ENCODE measurements around the gene DCBLD2.

The DCBLD2 gene

GRCh38 chr3:98856724-98857123 lies 44.8 kb downstream of the DCBLD2 start:
- Histone ChIP-seq H3K4me3 (replicated peaks; ENCODE audit: low read depth, low read length) (no peak overlapping the region), H3K36me3 (ENCODE audit: control insufficient read depth, insufficient read depth, low read length) (no peaks in the 10 kb centered on the region), H3K27me3 (replicated peaks; ENCODE audit: control insufficient read depth, insufficient read depth, low read length) (no peaks in the 10 kb centered on the region)
- no peak for DNase-seq (ENCODE audit: extremely low read depth, insufficient read length)
- TF ChIP-seq, protein P1, sequence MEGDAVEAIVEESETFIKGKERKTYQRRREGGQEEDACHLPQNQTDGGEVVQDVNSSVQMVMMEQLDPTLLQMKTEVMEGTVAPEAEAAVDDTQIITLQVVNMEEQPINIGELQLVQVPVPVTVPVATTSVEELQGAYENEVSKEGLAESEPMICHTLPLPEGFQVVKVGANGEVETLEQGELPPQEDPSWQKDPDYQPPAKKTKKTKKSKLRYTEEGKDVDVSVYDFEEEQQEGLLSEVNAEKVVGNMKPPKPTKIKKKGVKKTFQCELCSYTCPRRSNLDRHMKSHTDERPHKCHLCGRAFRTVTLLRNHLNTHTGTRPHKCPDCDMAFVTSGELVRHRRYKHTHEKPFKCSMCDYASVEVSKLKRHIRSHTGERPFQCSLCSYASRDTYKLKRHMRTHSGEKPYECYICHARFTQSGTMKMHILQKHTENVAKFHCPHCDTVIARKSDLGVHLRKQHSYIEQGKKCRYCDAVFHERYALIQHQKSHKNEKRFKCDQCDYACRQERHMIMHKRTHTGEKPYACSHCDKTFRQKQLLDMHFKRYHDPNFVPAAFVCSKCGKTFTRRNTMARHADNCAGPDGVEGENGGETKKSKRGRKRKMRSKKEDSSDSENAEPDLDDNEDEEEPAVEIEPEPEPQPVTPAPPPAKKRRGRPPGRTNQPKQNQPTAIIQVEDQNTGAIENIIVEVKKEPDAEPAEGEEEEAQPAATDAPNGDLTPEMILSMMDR (IDR thresholded peaks at IDR 0.05; ENCODE audit: insufficient read depth, low read length, poor library complexity, severe bottlenecking): no peak

DNA sequence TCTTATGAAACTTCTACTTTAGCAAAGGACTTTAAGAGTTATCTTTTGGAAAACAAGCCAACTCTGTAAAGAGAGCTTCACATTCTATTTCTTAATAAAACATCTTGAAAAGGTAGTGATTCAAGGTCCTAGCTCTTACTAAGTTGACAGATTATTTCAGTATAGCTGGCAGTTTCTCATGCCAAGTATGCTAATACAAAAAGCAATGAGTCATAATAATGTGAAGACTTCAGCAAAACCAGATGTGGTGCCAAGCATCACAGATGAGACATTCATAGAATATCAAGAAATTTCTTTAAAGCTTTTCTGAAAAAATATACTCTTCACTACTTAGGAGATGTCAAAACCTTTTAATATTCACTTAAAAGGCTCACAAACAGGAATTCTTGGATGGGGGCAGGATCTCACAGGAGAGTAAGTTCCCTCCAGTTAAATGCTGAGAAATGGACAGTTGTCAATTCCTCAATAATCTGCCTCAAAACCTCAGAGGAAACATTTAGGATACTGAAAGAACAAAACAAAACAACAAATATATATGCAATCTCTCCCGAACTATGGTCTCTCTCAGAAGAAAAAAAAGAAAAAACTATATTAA lies 45.6 kb downstream of the DCBLD2 start:
- no peak for DNase-seq (ENCODE audit: extremely low read depth, insufficient read length)

DNA sequence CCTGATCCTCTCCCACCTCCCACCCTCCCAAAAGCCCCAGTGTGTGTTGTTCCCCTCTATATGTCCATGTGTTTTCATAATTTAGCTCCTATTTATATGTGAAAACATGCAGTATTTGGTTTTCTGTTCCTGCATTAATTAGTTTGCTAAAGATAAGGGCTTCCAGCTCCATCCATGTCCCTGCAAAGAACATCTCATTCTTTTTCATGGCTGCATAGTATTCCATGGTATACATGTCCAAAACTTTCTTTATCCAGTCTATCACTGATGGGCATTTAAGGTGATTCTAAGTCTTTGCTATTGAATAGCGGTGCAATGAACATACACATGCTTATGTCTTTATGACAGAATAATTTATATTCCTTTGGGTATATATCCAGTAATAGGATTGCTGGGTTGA lies 53.4 kb downstream of the DCBLD2 start:
- Histone ChIP-seq H3K36me3 (ENCODE audit: control insufficient read depth, insufficient read depth, low read length) (no peaks in the 10 kb centered on the region; the same call in 1 of the 2 replicates), H3K4me3 (replicated peaks; ENCODE audit: low read depth, low read length) (no peak overlapping the region), H3K27me3 (replicated peaks; ENCODE audit: control insufficient read depth, insufficient read depth, low read length) (no peaks in the 10 kb centered on the region)
- DNase-seq (ENCODE audit: extremely low read depth, insufficient read length): no peak
- TF ChIP-seq, protein P1 (IDR thresholded peaks at IDR 0.05; ENCODE audit: insufficient read depth, low read length, poor library complexity, severe bottlenecking): no peak

More for the DNA sequence above, 45.6 kb downstream of the DCBLD2 start:
- no peak overlapping the region for H3K4me3 ChIP-seq (replicated peaks; ENCODE audit: low read depth, low read length)
- H3K27me3 ChIP-seq (replicated peaks; ENCODE audit: control insufficient read depth, insufficient read depth, low read length): no peaks in the 10 kb centered on the region
- no peaks in the 10 kb centered on the region for H3K36me3 ChIP-seq (ENCODE audit: control insufficient read depth, insufficient read depth, low read length)
- TF ChIP-seq, protein P1 (IDR thresholded peaks at IDR 0.05; ENCODE audit: insufficient read depth, low read length, poor library complexity, severe bottlenecking): no peak

GRCh38 chr3:98846101-98846500 lies 55.4 kb downstream of the DCBLD2 start:
- TF ChIP-seq, protein P1 (IDR thresholded peaks at IDR 0.05; ENCODE audit: insufficient read depth, low read length, poor library complexity, severe bottlenecking): no peak
- no peaks in the 10 kb centered on the region for H3K27me3 ChIP-seq (replicated peaks; ENCODE audit: control insufficient read depth, insufficient read depth, low read length)
- H3K4me3 ChIP-seq (replicated peaks; ENCODE audit: low read depth, low read length): no peak overlapping the region
- no peaks in the 10 kb centered on the region; the same call in 1 of the 2 replicates for H3K36me3 ChIP-seq (ENCODE audit: control insufficient read depth, insufficient read depth, low read length)
- DNase-seq (ENCODE audit: extremely low read depth, insufficient read length): no peak

DNA sequence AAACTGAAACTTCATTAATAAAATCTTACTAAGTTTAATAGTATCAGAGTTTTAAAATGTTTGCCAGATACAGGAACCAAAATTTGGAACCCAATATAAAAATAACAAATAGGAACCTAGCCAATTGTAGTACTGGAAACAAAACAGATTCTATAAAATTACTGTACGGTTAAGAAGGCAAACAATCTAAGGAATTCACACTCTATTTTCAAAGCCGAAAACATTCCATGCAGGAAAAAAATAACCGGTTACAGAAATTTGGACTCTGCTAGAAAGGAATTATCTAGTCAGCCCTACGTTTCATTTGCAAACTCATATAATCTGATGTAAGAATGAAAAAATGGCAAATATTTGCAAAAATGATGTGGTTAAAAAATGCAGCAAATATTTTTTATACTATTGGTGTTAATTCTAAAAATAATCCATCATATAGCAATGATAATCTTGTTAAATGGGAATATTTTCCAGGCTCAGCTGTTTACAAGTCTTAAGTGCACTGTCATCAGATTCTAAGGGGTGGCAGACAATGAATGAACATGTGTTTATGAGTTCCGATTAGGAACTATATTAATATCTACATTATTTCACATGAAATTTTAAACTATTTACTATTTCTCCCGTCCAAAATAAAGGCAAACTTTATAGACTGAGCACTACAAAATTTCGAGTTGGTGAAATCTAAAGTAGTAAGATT lies 58.1 kb downstream of the DCBLD2 start:
- TF ChIP-seq, protein P1 (IDR thresholded peaks at IDR 0.05; ENCODE audit: insufficient read depth, low read length, poor library complexity, severe bottlenecking): no peak
- no peaks in the 10 kb centered on the region; the same call in 1 of the 2 replicates for H3K36me3 ChIP-seq (ENCODE audit: control insufficient read depth, insufficient read depth, low read length)
- no peak for DNase-seq (ENCODE audit: extremely low read depth, insufficient read length)
- no peaks in the 10 kb centered on the region for H3K27me3 ChIP-seq (replicated peaks; ENCODE audit: control insufficient read depth, insufficient read depth, low read length)
- H3K4me3 ChIP-seq (replicated peaks; ENCODE audit: low read depth, low read length): no peak overlapping the region
